H1 (cell line): Measurements from ENCODE around the gene MCHR1. TPM values are rescaled to one million over a fixed set of nuclear protein-coding genes. Genes with fewer than 3 reads are reported as not detected.
A peak's percentile ranks its signal among the peaks of the same experiment; 100 is the strongest.

Source experiments
- CTCF ChIA-PET: fragments of 300-600 bp; sonication (Branson Sonifier 250); formaldehyde crosslinking; loops from one replicate; lab custom pipeline; 2021; ENCODE audit not compliant: partially characterized antibody; lab: Charles Lee
- POLR2A ChIA-PET: fragments of 300-600 bp; sonication (Branson Sonifier 250); formaldehyde crosslinking; loops from one replicate; lab custom pipeline; 2021; ENCODE audit warnings: inconsistent platforms; ENCODE audit not compliant: partially characterized antibody; lab: Charles Lee
- DNase-seq, 2 experiments: peaks; one replicate each; pipeline versions ENCODE4 v3.0.0 to v3.0.0-alpha.2; 2010 to 2022; ENCODE audit warnings: low spot score in 2 of 2, low read depth in 1 of 2, mixed read lengths in 1 of 2
- FAIRE-seq: peaks from 2 replicates; lab custom pipeline; 2011; peaks lifted over from hg19 to GRCh38; lab: Jason Lieb, UNC
- H2AFZ ChIP-seq: 2 replicates; pipeline ENCODE4 v1.8.1; 2012; ENCODE audit warnings: low read length, inconsistent platforms
- H2AK5ac ChIP-seq: 2 replicates; pipeline ENCODE4 v1.6.1; 2013; ENCODE audit warnings: low read depth, low read length
- H2BK120ac ChIP-seq: replicated peaks from 2 replicates; pipeline ENCODE3; 2013; ENCODE audit warnings: low read depth, low read length, inconsistent platforms
- H2BK12ac ChIP-seq: 2 replicates; pipeline ENCODE4 v1.6.1; 2013; ENCODE audit warnings: low read depth, low read length
- H2BK15ac ChIP-seq: 2 replicates; pipeline ENCODE4 v1.6.1; 2013; ENCODE audit warnings: low read length
- H2BK20ac ChIP-seq: 2 replicates; pipeline ENCODE4 v1.6.1; 2013; ENCODE audit warnings: low read length
- H2BK5ac ChIP-seq: 2 replicates; pipeline ENCODE4 v1.6.1; 2013; ENCODE audit warnings: low read depth, low read length
- H3K14ac ChIP-seq: 2 replicates; pipeline ENCODE4 v1.6.1; 2013; ENCODE audit warnings: inconsistent platforms; ENCODE audit not compliant: insufficient read length
- H3K18ac ChIP-seq: 2 replicates; pipeline ENCODE4 v1.6.1; 2013; ENCODE audit warnings: low read length; ENCODE audit errors: extremely low read depth
- H3K23ac ChIP-seq: 2 replicates; pipeline ENCODE4 v1.6.1; 2013; ENCODE audit warnings: inconsistent platforms; ENCODE audit not compliant: insufficient read length
- H3K23me2 ChIP-seq: 2 replicates; pipeline ENCODE4 v1.6.1; 2013; ENCODE audit warnings: low read depth, low read length
- H3K27ac ChIP-seq: 2 replicates; pipeline ENCODE4 v1.6.1; 2011; ENCODE audit warnings: low read depth, low read length, inconsistent platforms
- H3K27me3 ChIP-seq, 4 experiments: replicated peaks in 1 of 4; 1 replicate in 1 of 4; 2 replicates in 3 of 4; pipeline versions ENCODE4 v1.6.1 to v1.8.1; 2011 to 2013; ENCODE audit warnings: low read length in 3 of 4, mild to moderate bottlenecking in 3 of 4, inconsistent platforms in 2 of 4, mixed read lengths in 2 of 4, moderate library complexity in 1 of 4; ENCODE audit not compliant: control insufficient read depth in 3 of 4, insufficient read depth in 3 of 4; ENCODE audit errors: extremely low read depth in 1 of 4
- H3K36me3 ChIP-seq, 4 experiments: 2 replicates each; pipeline versions ENCODE4 v1.6.1 to v1.8.1; 2011 to 2013; ENCODE audit warnings: mild to moderate bottlenecking in 4 of 4, low read length in 3 of 4, moderate library complexity in 2 of 4, control low read depth in 1 of 4, inconsistent platforms in 1 of 4; ENCODE audit not compliant: insufficient read depth in 4 of 4, control insufficient read depth in 2 of 4
- H3K4ac ChIP-seq: replicated peaks from 2 replicates; pipeline ENCODE3; 2013; ENCODE audit warnings: low read length, low read depth, mixed read lengths, inconsistent platforms; ENCODE audit not compliant: insufficient read length
- H3K4me1 ChIP-seq, 4 experiments: replicated peaks in 1 of 4; 1 replicate in 1 of 4; 2 replicates in 3 of 4; pipeline versions ENCODE4 v1.6.1 to v1.8.1; 2011 to 2013; ENCODE audit warnings: low read length in 3 of 4, inconsistent platforms in 2 of 4, mixed read lengths in 1 of 4; ENCODE audit not compliant: insufficient read depth in 4 of 4, control insufficient read depth in 3 of 4
- H3K4me2 ChIP-seq, 2 experiments: 2 replicates each; pipeline versions ENCODE4 v1.6.1 to v1.8.1; 2011 to 2013; ENCODE audit warnings: low read depth in 2 of 2, low read length in 2 of 2, control low read depth in 1 of 2, inconsistent platforms in 1 of 2, mild to moderate bottlenecking in 1 of 2; ENCODE audit not compliant: insufficient read depth in 1 of 2
- H3K4me3 ChIP-seq, 4 experiments: fragments of 200-600, 300-600 bp in 1 of 4; sonication (generic), shearing (Covaris generic), sonication (Bioruptor Twin) in 1 of 4; 2 replicates each; pipeline versions ENCODE4 v1.5.1 to v1.8.1; 2011 to 2016; ENCODE audit warnings: low read length in 4 of 4, low read depth in 3 of 4, control low read depth in 2 of 4, inconsistent platforms in 2 of 4, mild to moderate bottlenecking in 2 of 4, mixed read lengths in 1 of 4, moderate library complexity in 1 of 4; ENCODE audit not compliant: insufficient read depth in 2 of 4; ENCODE audit errors: extremely low read depth in 1 of 4
- H3K56ac ChIP-seq: replicated peaks from 2 replicates; pipeline ENCODE3; 2013; ENCODE audit warnings: low read depth, mild to moderate bottlenecking, mixed read lengths, low read length, inconsistent platforms; ENCODE audit not compliant: insufficient read length
- H3K79me1 ChIP-seq: 2 replicates; pipeline ENCODE4 v1.6.1; 2013; ENCODE audit warnings: low read depth, low read length, control low read depth
- H3K79me2 ChIP-seq, 2 experiments: 2 replicates each; pipeline versions ENCODE4 v1.6.1 to v1.8.1; 2012 to 2013; ENCODE audit warnings: low read length in 2 of 2, mild to moderate bottlenecking in 2 of 2, inconsistent platforms in 1 of 2; ENCODE audit not compliant: insufficient read depth in 2 of 2, control insufficient read depth in 1 of 2
- H3K9ac ChIP-seq, 4 experiments: replicated peaks in 1 of 4; 1 replicate in 1 of 4; 2 replicates in 3 of 4; pipeline versions ENCODE4 v1.6.1 to v1.8.1; 2011 to 2013; ENCODE audit warnings: low read depth in 3 of 4, low read length in 3 of 4, control low read depth in 2 of 4, mild to moderate bottlenecking in 2 of 4, moderate library complexity in 2 of 4, inconsistent platforms in 1 of 4; ENCODE audit errors: extremely low read depth in 1 of 4
- H3K9me3 ChIP-seq, 2 experiments: 2 replicates each; pipeline versions ENCODE4 v1.6.1 to v1.8.1; 2012 to 2013; ENCODE audit warnings: mild to moderate bottlenecking in 2 of 2, moderate library complexity in 2 of 2, control low read depth in 1 of 2, inconsistent platforms in 1 of 2, low read depth in 1 of 2, low read length in 1 of 2, mixed read lengths in 1 of 2; ENCODE audit not compliant: insufficient read depth in 2 of 2
- H4K20me1 ChIP-seq, 2 experiments: replicated peaks in 1 of 2; 2 replicates each; pipeline versions ENCODE3 to v1.8.1; 2011 to 2013; ENCODE audit warnings: inconsistent platforms in 2 of 2, low read length in 2 of 2, mild to moderate bottlenecking in 1 of 2; ENCODE audit not compliant: insufficient read depth in 2 of 2, control insufficient read depth in 1 of 2
- H4K5ac ChIP-seq: 2 replicates; pipeline ENCODE4 v1.6.1; 2013; ENCODE audit warnings: low read length, low read depth, mixed read lengths, inconsistent platforms; ENCODE audit not compliant: insufficient read length
- H4K8ac ChIP-seq: 2 replicates; pipeline ENCODE4 v1.8.0; 2013; ENCODE audit warnings: mild to moderate bottlenecking, moderate library complexity, low read length, inconsistent platforms; ENCODE audit not compliant: insufficient read depth; ENCODE audit errors: extremely low read depth
- H4K91ac ChIP-seq: replicated peaks from 2 replicates; pipeline ENCODE3; 2013; ENCODE audit warnings: low read length, mixed read lengths, inconsistent platforms; ENCODE audit not compliant: insufficient read length
- ATF2 ChIP-seq: IDR thresholded peaks from 2 replicates; pipeline ENCODE4 v1.6.1; 2012; ENCODE audit warnings: low read length, inconsistent platforms
- ATF3 ChIP-seq: IDR thresholded peaks from 2 replicates; pipeline ENCODE4 v1.6.1; 2011; ENCODE audit warnings: low read depth, mild to moderate bottlenecking, low read length; ENCODE audit not compliant: insufficient read depth
- CBX8 ChIP-seq: fragments of 300-800, 300-1000 bp; sonication (generic); IDR thresholded peaks from 2 replicates; pipeline ENCODE4 v1.7.1; 2016; ENCODE audit warnings: low read depth, low read length, borderline replicate concordance
- PHF8 ChIP-seq: fragments of 200-600 bp; sonication (generic); conservative IDR thresholded peaks from 2 replicates; pipeline ENCODE4 v1.7.1; 2012; ENCODE audit warnings: low read depth, mild to moderate bottlenecking, inconsistent platforms, low read length, moderate library complexity
- WGBS, 2 experiments: shearing (Covaris generic) in 1 of 2; methylation state at CpG; one replicate each; pipeline versions ENCODE4 v1.1.6 to v1.1.7; 2013 to 2015; ENCODE audit warnings: low lambda C conversion rate in 2 of 2, mixed read lengths in 2 of 2, inconsistent platforms in 1 of 2, low coverage in 1 of 2, missing lambda C conversion rate in 1 of 2; ENCODE audit not compliant: insufficient replicate concordance in 2 of 2, insufficient coverage in 1 of 2, insufficient read length in 1 of 2; ENCODE audit errors: extremely low coverage in 1 of 2, missing lambda C conversion rate in 1 of 2; 5-methylcytosine and 5-hydroxymethylcytosine counted together
- polyA plus RNA-seq, 7 experiments: library from polyadenylated mRNA; depleted of rRNA in 3 of 7; stranded (reverse) in 5 of 7; unstranded in 2 of 7; fragments of >200 nt in 5 of 7; fragments of 200-250 nt in 2 of 7; gene quantifications; 1 replicate in 5 of 7; 2 replicates in 1 of 7; 4 replicates in 1 of 7; pipeline versions ENCODE4 v1.2.1 to v1.2.3, GENCODE V29; 2011 to 2013; ENCODE audit warnings: missing spikeins in 2 of 7, mixed read lengths in 2 of 7
- total RNA-seq: library from RNA; stranded (reverse); fragmentation: NEBNext Ultra II Directional; extraction: Animal tissue kit (Norgen Biotek cat#: 25700); gene quantifications from 2 replicates; pipeline ENCODE4 v1.2.1, GENCODE V29; 2021

The MCHR1 gene
- total and polyA plus RNA-seq, 2 of the 8 experiments (the other 6 are each of a cell fraction or from before 2014, with no cell fraction given), result 0.91 to 7.6 TPM

GRCh38 chr22:40721266-40721665, 42.0 kb downstream of the MCHR1 start:
- Histone ChIP-seq H3K4ac (no peak overlapping the region), H3K18ac (no peak overlapping the region), H3K56ac (no peak overlapping the region), H3K4me3 (no peak overlapping the region), H2BK15ac (no peak overlapping the region), H3K4me1 (peaks cover 0 to 10% (median 7%) of the 10 kb centered on the region in 4 experiments; a peak in 5 of 7 replicates), H3K9me3 (no peaks in the 10 kb centered on the region), H3K79me2 (no peaks in the 10 kb centered on the region), H4K20me1 (no peaks in the 10 kb centered on the region), H3K27ac (no peak overlapping the region), H2BK5ac (no peak overlapping the region), H3K4me2 (peak overlapping the region in 1 of 2 experiments; percentile 33; a peak in 1 of 4 replicates), H2BK20ac (no peak overlapping the region), H3K23me2 (no peaks in the 10 kb centered on the region), H2AK5ac (no peak overlapping the region), H2AFZ (no peak overlapping the region), H3K36me3 (no peaks in the 10 kb centered on the region; a peak in 1 of 8 replicates), H4K91ac (no peak overlapping the region), H3K23ac (no peak overlapping the region), H3K9ac (no peak overlapping the region), H3K14ac (no peak overlapping the region), H4K5ac (no peak overlapping the region), H2BK120ac (no peak overlapping the region), H4K8ac (no peak overlapping the region), H3K27me3 (no peaks in the 10 kb centered on the region), H3K79me1 (no peaks in the 10 kb centered on the region), H2BK12ac (no peak overlapping the region; the same call in 1 of the 2 replicates)
- ChIA-PET POLR2A (interaction anchor here (0.9 to 1.1 kb wide), 2 partner anchors 21 to 38 kb away, joined by 3 read pairs; no protein-coding TSS in a partner anchor), CTCF (interaction anchor here (0.5 to 1.7 kb wide), 4 partner anchors 11 to 42 kb away, joined by 3 to 4 read pairs (median 3); partner anchors contain the start of gene MCHR1)
- 48% methylated on average over 6 of the region's 6 CpGs; no CpG with 5 or more reads in 1 of the 2 experiments for WGBS, 2 experiments
- FAIRE-seq (no peak), DNase-seq (no peak)
- no peak for TF ChIP-seq PHF8
- no peak for TF ChIP-seq ATF2
- TF ChIP-seq CBX8, result no peak
- TF ChIP-seq ATF3, result no peak
